GM18507 (cell line): ENCODE data around the gene MAD1L1.
"Not testable (repeated sequence)": the region's sequence is repeated elsewhere in the genome, so short reads cannot be mapped to it uniquely, and the experiment has no call there.

ENCODE experiments used
- DNase-seq: peaks from one replicate; pipeline ENCODE4 v3.0.0; 2011; ENCODE audit warnings: low read depth; ENCODE audit not compliant: insufficient read length; ENCODE audit errors: extremely low spot score
- FAIRE-seq: peaks from 2 replicates; lab custom pipeline; 2011; peaks lifted over from hg19 to GRCh38; lab: Jason Lieb, UNC

The MAD1L1 gene

DNA sequence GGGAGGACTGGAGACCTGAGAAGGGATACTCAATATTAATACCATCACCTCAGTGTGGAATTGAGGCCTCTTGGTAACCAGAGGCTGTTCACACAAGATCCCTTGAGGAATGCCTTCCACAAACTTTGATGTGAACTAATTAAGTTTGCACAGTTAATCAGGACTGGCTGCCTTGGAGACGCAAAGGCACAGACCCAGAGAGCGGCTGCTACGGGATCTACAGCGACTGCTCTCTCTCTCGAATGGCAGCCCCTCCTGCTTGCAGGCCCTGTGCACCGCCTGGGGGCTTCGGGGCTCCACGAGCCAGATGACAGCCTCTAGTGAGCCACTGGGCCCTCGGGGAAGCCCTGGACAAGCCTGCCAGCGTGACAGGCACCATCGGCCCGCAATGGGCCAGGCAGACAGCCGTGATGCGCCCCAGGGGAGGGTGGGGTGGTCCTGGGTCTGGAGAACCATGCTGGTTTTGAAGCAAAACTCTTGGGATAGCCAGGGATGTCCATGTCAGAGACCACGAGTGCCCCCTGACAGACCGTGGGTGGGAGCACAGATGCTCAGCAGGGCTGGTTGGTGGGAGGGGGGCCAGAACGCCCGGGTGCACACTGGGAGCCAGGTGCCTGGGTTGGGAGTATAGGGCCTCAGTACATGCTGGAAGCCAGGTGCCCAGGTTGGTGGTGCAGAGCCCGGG is 367.0 kb downstream of the MAD1L1 start:
- FAIRE-seq (no peak), DNase-seq (no peak)

DNA sequence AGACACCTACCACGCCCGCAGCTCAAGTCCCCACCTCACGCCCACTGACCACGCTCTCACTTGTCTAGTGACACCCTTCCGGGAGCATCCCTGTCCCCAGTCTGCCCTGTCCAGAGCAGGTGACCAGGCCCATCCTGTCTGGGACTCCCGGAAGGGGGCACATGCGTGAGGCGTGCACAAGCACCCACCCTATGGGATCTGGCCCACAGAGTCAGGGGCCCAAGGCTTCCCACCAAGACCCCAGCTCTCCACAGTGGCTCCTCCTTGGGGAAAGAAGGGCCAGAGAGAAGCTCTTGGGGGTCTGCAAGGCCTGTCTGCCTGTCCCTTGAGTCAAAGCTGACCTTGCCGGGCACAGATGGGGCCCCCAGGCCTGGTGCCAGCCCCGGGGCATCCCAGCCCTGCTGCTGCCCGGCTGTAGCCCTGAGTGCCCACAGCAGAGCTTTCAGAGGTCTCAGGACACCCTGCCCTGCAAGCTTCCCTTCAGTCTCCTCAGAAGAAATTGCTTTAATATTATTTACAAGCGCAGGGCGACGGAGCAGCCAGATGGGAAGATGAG is 367.7 kb downstream of the MAD1L1 start:
- no peak for FAIRE-seq
- DNase-seq: no peak

DNA sequence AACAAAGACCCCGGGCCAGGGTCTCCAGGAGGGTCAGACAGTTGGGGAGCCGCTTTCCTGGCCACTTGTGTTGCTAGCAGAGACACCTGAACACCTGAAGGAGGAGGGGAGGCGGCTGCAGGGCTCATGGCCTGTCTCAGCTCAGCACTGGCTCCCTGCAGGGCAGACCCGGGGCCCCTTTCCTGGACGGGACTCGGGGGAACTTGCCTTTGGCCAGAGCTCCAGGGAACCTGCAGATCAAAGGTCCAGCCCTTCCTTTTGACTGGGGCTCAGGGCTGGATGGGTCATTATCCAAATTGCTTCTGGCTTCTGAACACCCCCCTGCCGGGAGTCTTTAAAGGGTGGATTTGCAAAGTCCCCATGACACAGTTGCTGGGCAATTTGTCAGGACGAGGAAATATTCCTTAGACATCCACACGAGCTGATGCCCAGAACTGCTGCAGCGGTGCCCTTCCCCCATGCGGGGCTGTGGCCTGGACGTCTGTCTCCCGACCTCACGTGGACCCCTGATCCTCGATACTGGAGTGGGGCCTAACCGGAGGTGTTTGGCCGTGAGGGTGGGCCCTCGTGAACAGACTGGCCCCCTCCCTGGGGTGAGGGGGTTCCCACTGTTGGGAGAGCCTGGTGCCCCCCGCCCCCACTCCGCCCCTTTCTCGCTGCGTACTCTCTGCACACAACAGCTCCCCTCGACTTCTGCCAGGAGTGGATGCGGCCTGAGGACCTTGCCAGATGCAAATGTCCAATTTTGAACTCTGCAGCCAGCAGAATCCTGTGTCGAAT is 368.4 kb downstream of the MAD1L1 start:
- FAIRE-seq (no peak), DNase-seq (no peak)

DNA sequence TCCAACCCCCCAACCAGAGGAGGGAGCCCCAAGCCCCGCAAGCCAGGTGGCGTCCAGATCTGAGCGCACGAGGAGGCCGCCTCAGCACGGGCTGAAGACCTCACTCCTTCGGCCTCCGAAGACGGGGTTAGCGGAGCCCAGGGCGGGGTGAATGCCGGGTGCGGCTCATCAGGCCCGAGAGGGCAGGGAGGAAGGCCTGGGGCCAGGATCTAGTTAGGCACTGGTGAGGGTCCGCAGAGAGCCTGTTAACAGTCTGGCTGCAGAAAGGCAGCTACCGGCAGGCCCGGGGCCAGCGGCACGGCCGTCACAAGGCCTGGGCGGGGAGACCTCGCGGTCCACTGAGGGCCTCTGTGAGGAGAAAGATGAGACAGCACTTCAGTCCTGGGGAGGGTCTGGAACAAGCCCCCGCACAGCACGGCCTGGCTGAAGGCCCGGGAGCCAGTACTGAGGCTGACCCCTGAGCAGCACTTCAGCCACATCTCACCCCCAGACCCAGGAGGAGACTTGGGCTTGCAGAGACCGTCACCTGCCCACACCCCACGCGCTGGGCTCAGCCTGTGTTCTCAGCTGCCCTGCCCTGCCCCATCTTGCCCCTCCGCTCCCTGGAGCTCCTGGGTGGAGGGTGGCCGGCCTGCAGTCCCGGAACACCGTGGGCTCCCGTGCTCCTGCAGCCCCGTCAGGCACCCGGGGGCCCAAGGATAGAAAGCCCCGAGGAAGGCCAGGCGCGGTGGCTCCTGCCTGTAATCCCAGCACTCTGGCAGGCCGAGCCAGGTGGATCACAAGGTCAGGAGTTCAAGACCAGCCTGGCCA is 369.4 kb downstream of the MAD1L1 start:
- no peak for DNase-seq
- no peak for FAIRE-seq

DNA sequence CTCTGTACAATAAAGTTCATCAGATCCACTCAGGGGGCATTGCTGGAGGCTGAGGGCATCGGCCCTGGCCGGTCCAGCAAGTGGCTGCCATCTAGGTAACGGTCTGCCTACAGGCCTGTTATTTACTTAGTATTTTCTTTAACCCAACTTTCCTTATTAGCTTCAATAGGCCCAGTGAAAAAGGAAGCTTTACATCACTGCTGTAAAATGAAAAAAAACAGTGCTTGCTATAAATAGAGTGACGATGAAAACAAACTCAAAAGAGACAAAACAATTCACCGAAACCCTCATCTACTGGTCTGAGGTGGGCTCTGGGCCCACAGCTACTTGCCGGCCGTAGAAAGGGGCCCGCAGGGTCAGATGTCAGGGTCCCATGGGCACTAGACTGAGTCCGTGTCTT is 370.2 kb downstream of the MAD1L1 start:
- FAIRE-seq (no peak), DNase-seq (no peak)

DNA sequence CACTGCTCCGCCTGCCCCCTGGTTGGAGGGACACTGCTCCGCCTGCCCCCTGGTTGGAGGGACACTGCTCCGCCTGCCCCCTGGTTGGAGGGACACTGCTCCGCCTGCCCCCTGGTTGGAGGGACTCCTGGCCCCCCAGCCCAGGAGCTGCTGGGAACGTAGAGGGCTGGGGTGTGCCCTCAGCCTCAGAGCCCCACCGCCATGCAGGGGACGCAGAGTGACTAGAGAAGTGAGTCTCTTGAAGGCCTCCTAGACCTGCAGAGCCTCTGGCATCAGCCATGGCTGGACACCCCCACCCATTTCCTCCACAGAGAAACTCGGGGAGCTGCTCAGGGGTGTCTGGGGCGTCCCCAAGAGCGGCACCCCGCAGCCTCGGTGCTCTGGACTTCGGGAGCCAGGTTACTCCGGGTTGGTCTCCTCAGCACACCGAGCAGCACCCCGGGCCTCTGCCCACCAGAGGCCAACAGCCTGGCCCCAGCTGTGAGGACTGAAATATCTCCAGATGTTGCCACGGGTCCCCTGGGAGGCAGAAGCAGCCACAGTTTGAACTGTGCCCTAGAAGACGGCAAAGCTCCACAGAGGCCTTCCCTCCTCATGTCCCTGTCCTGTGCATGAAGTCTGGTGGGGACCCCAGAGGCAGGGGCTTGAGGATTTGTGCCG is 370.8 kb downstream of the MAD1L1 start:
- DNase-seq (no peak), FAIRE-seq (no peak)

DNA sequence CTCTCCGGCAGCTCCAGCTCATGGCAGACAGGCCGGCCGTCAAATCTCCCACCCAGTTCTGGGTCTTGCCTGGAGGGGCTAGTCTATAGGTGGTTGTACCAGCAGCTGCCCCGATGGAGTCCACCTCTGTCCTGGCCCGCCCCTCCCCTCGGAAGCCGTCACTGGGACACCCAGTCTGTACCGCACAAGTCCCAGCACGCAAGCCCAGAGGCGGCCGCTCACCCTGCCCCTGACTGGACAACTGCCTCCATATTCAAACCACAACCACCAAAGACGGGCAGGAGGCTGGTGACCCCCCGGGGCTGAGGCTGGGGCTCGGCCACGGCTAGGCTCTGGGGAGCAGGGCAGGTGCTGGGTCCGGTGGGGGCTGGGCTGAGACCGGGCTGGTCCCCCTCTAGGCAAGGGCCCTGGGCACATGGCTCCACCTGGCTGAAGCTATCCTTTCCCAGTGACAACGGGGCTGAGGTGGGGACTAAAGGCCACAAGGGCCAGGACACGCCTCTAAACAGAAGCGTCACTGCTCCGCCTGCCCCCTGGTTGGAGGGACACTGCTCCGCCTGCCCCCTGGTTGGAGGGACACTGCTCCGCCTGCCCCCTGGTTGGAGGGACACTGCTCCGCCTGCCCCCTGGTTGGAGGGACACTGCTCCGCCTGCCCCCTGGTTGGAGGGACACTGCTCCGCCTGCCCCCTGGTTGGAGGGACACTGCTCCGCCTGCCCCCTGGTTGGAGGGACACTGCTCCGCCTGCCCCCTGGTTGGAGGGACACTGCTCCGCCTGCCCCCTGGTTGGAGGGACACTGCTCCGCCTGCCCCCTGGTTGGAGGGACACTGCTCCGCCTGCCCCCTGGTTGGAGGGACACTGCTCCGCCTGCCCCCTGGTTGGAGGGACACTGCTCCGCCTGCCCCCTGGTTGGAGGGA is 371.6 kb downstream of the MAD1L1 start:
- not testable (repeated sequence) for FAIRE-seq, DNase-seq

DNA sequence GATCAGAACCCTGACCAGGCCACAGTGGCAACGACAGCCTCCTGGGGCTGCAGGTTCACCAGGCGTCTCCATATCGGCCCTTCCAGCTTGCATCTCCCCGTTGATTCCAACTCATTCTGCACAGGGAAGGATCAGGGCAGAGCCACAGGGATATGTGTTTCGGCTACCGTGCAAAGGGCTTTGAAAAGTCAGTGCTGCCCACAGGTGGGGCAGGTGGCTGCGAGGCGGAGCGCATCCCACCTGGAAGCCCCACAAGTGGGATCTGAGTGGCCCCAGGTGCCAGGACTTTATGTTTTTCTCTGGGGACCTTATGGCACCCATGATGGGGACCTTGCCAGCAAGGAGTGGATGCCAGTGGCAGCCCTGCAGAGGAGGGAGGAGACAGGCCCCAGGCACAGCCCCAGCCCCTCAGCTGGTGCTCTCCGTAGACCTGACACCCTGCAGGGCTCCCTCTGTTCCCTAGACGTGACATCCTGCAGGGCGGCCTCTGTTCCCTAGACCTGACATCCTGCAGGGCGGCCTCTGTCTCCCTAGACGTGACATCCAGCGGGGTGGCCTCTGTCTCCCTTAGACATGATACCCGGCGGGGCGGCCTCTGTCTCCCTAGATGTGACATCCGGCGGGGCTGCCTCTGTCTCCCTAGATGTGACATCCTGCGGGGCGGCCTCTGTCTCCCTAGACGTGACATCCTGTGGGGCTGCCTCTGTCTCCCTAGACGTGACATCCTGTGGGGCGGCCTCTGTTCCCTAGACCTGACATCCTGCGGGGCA is 373.3 kb downstream of the MAD1L1 start:
- no peak for DNase-seq
- FAIRE-seq: no peak

DNA sequence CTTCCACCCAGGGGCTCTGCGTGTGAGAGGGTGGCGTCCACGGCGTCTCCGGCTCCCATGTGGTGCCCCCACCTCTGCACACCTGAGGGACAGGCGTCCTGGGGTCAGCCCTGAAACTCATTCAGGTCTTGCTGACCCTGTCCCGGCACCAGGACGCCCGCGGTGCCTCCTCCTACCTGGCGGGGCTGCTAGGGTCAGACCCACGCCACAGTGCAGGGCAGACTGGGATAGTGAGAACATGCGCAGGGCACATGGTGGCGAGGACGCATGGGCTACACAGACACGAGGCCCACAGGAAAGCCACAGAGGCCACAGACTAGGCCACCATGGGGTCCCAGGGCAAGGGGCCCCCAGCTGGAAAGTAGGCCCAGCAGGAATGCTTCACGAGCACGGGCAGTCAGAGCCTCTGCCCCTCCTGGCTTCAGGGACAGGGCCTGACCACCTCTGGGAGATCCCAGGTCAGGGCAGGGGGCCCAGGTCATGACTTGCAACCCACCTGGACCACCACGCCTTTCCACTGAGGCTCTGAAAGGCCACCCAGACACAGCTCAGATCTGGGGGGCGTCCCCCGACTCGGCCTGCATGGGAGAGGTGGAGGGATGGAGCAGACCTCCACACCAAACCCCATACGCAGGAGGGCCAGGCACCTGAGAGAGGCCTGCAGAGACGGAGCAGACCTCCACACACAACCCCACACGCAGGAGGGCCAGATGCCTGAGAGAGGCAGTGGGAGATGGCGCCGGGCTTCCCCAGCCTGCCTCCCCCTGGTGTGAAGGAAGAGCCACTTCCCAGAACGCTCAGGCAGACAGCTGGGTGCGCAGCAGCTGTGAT is 374.1 kb downstream of the MAD1L1 start:
- FAIRE-seq: no peak
- no peak for DNase-seq

DNA sequence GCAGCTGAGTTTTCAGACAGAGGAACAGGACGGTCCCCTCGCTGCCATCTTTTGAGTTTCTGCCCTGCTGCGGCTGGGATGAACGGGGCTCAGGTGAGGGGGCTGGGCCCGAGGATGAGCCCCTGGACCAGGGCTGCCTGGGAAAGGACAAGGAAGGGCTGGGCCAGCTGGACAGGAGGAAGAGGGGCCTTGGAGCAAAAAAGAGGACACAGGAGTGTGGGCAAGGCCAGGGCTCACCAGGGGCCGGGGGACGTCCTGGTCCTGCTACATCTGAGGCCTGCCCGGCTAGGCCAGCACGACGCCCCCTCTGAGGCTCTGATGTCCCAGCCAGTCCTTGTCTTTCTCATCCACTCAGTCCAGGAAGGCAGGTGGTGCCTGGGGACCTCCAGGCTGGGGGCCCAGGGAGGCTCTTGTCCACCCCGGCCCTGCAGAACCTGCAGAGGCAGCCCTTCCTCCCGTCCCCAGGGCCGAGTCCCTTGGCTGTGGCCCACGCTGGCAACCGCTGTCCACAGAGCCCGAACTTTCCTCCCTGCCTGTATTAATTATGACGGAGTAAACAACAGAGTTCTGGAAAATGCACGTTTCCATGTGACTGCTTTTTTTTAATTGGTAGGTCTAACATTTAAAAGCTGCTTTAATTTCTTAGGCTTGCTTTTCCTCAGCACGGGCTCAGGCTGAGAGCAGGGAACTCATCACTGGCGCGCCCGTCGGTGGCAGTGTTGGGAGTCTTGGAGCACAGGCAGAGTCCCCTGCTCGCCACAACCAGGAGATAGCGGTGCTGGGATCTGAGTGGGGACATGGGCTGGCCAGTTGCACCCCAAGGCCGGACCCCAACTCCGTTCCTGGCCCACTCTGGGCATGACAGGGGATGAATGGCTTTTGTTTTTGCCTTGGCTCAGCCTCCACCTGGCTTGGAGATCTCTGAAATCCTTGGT is 375.0 kb downstream of the MAD1L1 start:
- FAIRE-seq (no peak), DNase-seq (no peak)

DNA sequence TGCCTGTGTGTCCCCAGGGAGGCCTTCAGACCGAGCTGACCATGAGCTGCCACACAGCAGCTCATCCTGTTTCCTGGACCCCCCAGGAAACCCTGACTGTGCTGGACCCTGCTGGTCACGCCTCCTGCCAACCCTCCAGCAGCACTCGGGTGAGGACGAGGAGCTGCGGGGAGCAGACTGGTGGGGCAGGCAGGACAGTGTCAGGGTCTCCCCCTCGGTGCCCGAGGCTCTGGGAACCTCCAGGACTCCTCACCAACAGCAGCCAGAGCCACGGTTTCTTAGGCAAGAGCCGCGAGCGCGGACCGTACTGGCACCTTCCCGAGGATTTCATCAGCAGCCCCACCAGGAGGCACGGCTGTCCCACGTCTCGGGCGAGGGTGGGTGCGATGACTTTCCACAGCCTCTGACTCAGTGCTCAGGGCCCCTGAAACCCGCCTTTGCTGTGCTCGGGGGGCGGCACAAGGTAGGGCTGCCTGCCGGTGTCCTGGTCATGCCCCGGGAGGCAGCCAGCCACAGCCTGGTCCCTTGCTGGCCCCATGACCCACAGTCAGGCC is 375.8 kb downstream of the MAD1L1 start:
- DNase-seq: no peak
- no peak for FAIRE-seq

DNA sequence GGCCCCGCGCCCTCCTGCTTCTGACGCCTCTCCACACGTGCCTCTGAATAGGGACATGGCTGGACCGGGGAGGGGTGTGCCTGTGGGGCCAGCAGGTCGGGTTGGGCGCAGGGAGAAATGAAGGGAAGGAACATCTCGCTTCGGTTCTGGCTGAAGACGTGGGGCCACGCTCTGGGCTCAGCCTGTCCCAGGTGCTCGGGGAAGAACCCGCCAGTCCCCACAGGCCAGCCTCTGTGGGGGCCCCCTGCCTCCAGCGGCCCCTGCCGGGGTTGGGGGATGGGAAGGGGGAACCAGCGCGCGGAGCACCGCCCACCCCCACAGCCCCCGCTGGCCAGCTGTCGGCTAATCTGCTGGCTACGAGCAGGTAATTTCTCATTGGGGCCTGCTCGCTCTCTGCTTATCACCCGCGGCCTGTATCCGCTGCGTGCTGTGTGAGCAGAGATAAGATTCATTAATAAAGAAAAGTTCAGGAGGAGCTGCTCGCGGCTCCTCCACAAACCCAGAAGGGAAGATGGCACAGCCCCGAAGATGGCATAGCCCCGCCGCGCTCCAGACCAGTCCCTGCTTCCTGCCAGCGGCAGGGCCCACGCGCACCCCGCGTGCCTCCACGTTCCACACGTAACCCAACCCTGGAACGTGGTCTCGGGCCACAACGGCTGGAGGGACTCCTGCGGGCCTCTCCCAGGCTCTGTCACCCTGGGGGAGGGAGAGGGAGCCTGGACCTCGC is 376.4 kb downstream of the MAD1L1 start:
- DNase-seq (no peak), FAIRE-seq (no peak)

DNA sequence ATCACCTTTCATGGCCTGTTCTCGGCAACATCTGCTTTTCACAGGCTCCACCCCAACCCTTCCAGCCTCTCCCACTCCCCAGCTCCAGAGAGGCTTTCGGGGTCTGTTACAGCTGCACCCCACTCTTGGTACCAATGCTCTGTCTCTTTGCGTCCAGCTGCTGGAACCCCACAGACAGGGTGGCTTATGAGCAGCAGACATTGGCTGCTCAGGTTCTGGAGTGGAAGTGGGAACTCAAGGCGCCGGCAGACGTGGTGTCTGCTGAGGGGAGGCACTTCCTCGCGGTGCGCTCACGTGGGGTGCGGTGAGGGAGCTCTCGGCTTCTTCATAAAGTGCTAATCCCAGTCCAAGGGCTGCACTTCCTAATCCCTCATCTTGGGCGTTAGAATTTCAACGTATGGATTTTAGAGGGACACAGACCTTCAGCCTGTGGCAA is 377.0 kb downstream of the MAD1L1 start:
- no peak for FAIRE-seq
- DNase-seq: no peak

DNA sequence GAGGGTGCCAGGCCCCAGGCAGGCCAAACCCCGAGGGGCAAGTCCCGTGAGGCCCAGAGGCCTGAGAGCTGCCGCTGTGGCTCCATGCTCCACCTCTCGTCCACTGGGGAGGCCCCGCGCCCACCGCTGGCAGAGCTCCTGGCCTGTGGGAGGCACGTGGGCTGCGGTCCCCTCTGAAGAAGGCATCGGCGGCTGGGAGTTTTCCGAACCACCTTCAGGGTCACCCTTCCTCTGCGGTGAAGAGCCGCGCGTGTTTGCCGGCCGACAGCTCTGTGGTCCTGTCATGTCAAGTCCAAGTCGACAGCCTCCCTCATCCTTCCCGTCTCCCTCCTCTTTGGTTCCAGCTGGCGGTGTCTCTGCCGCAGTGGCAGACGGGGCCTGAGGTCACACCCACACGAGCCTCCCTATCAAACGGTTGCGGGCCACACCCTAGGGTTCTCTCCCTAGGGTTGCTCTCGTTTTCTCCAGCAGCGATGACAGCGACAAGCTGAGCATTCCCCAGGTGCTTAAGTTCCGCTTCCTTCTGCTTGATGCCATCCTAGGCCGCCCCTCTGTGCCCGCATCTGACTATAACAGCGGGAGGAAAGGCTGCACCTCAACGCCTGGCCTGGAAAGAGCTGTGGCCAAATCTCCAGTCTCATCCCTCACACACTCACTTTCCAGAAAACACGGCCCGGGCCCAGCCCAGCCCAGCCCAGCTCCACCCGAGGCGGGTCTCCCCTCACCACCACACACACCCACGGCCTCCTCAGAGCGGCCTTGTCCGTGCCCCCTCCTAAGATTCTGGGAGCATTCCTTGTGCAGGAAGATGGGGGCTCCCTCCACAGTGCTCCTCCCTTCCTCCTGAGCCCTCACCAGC is 377.6 kb downstream of the MAD1L1 start:
- DNase-seq (no peak), FAIRE-seq (no peak)
